PC-3 (cell line): Measurements from ENCODE around the gene DPY30. TPM values are rescaled to one million over a fixed set of nuclear protein-coding genes. Genes with fewer than 3 reads are reported as not detected.
A peak's percentile ranks its signal among the peaks of the same experiment; 100 is the strongest.

Experiments
- ATAC-seq: fragments of 200-7000 bp; cut with Tn5 transposase; 2 replicates; pipeline ENCODE4 v1.9.1; 2020; ENCODE audit warnings: mild to moderate bottlenecking, moderate library complexity
- BruUV-seq: library from RNA; stranded (reverse); fragments of 400-500 nt; replicated peaks from 2 replicates; lab custom pipeline; 2021; lab: Mats Ljungman, UMichigan
- CTCF ChIA-PET: fragments of 300-600 bp; sonication (Branson Sonifier 250); formaldehyde crosslinking; loops from one replicate; lab custom pipeline; 2022; ENCODE audit warnings: antibody characterized with exemption; lab: Charles Lee
- POLR2A ChIA-PET: fragments of 300-600 bp; sonication (Branson Sonifier 250); formaldehyde crosslinking; loops from one replicate; lab custom pipeline; 2022; ENCODE audit warnings: antibody characterized with exemption; ENCODE audit not compliant: unreplicated experiment; lab: Charles Lee
- DNase-seq: peaks from one replicate; pipeline ENCODE4 v3.0.0-alpha.2; 2015
- H2AFZ ChIP-seq: fragments of 300-600 bp; sonication (generic); 2 replicates; pipeline ENCODE4 v1.6.0; 2016; ENCODE audit warnings: antibody characterized with exemption, low read length
- H3F3A ChIP-seq: fragments of 300-600 bp; sonication (generic); one replicate; pipeline ENCODE4 v1.6.0; 2017; ENCODE audit warnings: antibody characterized with exemption, low read length, control low read depth, mild to moderate bottlenecking; ENCODE audit not compliant: unreplicated experiment
- H3K27ac ChIP-seq: fragments of 300-600 bp; sonication (generic); 2 replicates; pipeline ENCODE4 v1.5.1; 2016; ENCODE audit warnings: mild to moderate bottlenecking, low read length
- H3K27me3 ChIP-seq: fragments of 300-600 bp; sonication (generic); 2 replicates; pipeline ENCODE4 v1.6.1; 2016; ENCODE audit warnings: low read length, mixed read lengths
- H3K36me3 ChIP-seq: fragments of 300-600 bp; sonication (generic); 2 replicates; pipeline ENCODE4 v1.6.1; 2016; ENCODE audit warnings: low read depth, mixed run types, low read length, mixed read lengths
- H3K4me1 ChIP-seq: fragments of 300-600 bp; sonication (generic); 2 replicates; pipeline ENCODE4 v1.5.1; 2016; ENCODE audit warnings: low read length; ENCODE audit not compliant: insufficient read depth
- H3K4me2 ChIP-seq: fragments of 300-600 bp; sonication (generic); 2 replicates; pipeline ENCODE4 v1.6.0; 2016; ENCODE audit warnings: low read length
- H3K4me3 ChIP-seq: fragments of 300-600 bp; sonication (generic); 2 replicates; pipeline ENCODE4 v1.5.1; 2016; ENCODE audit warnings: mild to moderate bottlenecking, low read length, mixed read lengths
- H3K79me2 ChIP-seq: fragments of 300-600 bp; sonication (generic); 2 replicates; pipeline ENCODE4 v1.6.1; 2017; ENCODE audit warnings: low read length, mixed read lengths
- H3K9ac ChIP-seq: fragments of 300-600 bp; sonication (generic); 2 replicates; pipeline ENCODE4 v1.6.0; 2016; ENCODE audit warnings: mild to moderate bottlenecking, low read length
- H3K9me2 ChIP-seq: fragments of 300-600 bp; sonication (generic); replicated peaks from 2 replicates; pipeline ENCODE4 v1.6.1; 2016; ENCODE audit warnings: mixed run types, low read length, mixed read lengths
- H3K9me3 ChIP-seq: fragments of 300-600 bp; sonication (generic); 2 replicates; pipeline ENCODE4 v1.6.1; 2016; ENCODE audit warnings: low read length, mixed read lengths
- H4K20me1 ChIP-seq: fragments of 300-600 bp; sonication (generic); 2 replicates; pipeline ENCODE4 v1.6.1; 2016; ENCODE audit warnings: low read length, mixed read lengths
- CTCF ChIP-seq: fragments of 300-600 bp; sonication (generic); conservative IDR thresholded peaks from 2 replicates; pipeline ENCODE4 v1.5.1; 2017; ENCODE audit warnings: antibody characterized with exemption, low read depth, mild to moderate bottlenecking, low read length
- EZH2 ChIP-seq: fragments of 300-600 bp; sonication (generic); IDR thresholded peaks from one replicate; pipeline ENCODE4 v1.6.1; 2017; ENCODE audit warnings: antibody characterized with exemption, mild to moderate bottlenecking, low read length; ENCODE audit not compliant: unreplicated experiment
- EZH2phosphoT487 ChIP-seq: fragments of 300-600 bp; sonication (generic); IDR thresholded peaks from 2 replicates; pipeline ENCODE4 v1.6.1; 2018; ENCODE audit warnings: mild to moderate bottlenecking, antibody characterized with exemption, low read length, borderline replicate concordance
- intact Hi-C: fragments of 100-400 bp; cut with micrococcal nuclease; formaldehyde crosslinking; loops from 2 replicates; pipeline ENCODE4 v1.9.0; 2023
- total RNA-seq: library from RNA; depleted of rRNA; stranded (reverse); fragments of >200 nt; gene quantifications from 2 replicates; pipeline ENCODE4 v1.2.3, GENCODE V29; 2014

Gene DPY30
- total RNA-seq, 1 experiment from 2014 or later = 127 TPM

GRCh38 chr2:32067549-32067948, 27.9 kb upstream of the DPY30 start:
- no TSS peak for BruUV-seq
- Histone ChIP-seq H3K4me2 (no peak overlapping the region), H2AFZ (no peak overlapping the region), H3F3A (no peaks in the 10 kb centered on the region), H3K9me2 (no peaks in the 10 kb centered on the region), H3K27ac (no peak overlapping the region), H3K27me3 (no peaks in the 10 kb centered on the region), H4K20me1 (no peaks in the 10 kb centered on the region), H3K9ac (no peak overlapping the region), H3K9me3 (no peaks in the 10 kb centered on the region), H3K4me3 (no peak overlapping the region), H3K4me1 (peaks cover 13% of the 10 kb centered on the region), H3K79me2 (peaks cover 25% of the 10 kb centered on the region), H3K36me3 (no peaks in the 10 kb centered on the region)
- TF ChIP-seq CTCF (no peak), EZH2 (no peak), EZH2phosphoT487 (no peak)
- no peak for ATAC-seq
- intact Hi-C loops = no loop called here
- ChIA-PET CTCF (no interaction called here), POLR2A (interaction anchor here (0.7 kb wide), 1 partner anchor 131 kb away, joined by 4 read pairs; no protein-coding TSS in a partner anchor)
- DNase-seq = no peak

- Histone ChIP-seq H3K9me3 (no peaks in the 10 kb centered on the region), H3K4me3 (peak overlapping the region; percentile 93), H2AFZ (peak overlapping the region; percentile 87), H3K27me3 (no peaks in the 10 kb centered on the region), H3K9me2 (no peaks in the 10 kb centered on the region), H3K27ac (no peak overlapping the region), H3K79me2 (peaks cover 16% of the 10 kb centered on the region), H3F3A (no peaks in the 10 kb centered on the region), H3K9ac (peak overlapping the region; percentile 69), H3K4me2 (peak overlapping the region; percentile 98), H4K20me1 (no peaks in the 10 kb centered on the region), H3K36me3 (no peaks in the 10 kb centered on the region), H3K4me1 (peaks cover 19% of the 10 kb centered on the region)
- no peak for DNase-seq
- no peak for ATAC-seq
- intact Hi-C loops = no loop called here
- ChIA-PET CTCF (no interaction called here), POLR2A (interaction anchor here (2.5 kb wide), 1 partner anchor 25 kb away, joined by 17 read pairs; the partner anchor contains the start of gene DPY30)
- BruUV-seq = no TSS peak
- TF ChIP-seq EZH2phosphoT487 (no peak), EZH2 (no peak), CTCF (no peak)
These were observed 25.1 kb upstream of the DPY30 start for GRCh38 chr2:32064713-32065112.

GRCh38 chr2:32064021-32064601, 24.5 kb upstream of the DPY30 start:
- peak overlapping the region; percentile 87 for H2AFZ ChIP-seq
- H3K36me3 ChIP-seq = no peaks in the 10 kb centered on the region
- H3K9me3 ChIP-seq = no peaks in the 10 kb centered on the region
- TF ChIP-seq CTCF = no peak
- no peak for TF ChIP-seq EZH2
- no peak for TF ChIP-seq EZH2phosphoT487
- peak overlapping the region; percentile 69 for H3K9ac ChIP-seq
- ChIA-PET CTCF (interaction anchor here (1.3 to 1.6 kb wide), 2 partner anchors 9 to 24 kb away, joined by 5 to 6 read pairs; partner anchors contain the start of gene DPY30), POLR2A (interaction anchor here (2.5 kb wide), 1 partner anchor 25 kb away, joined by 17 read pairs; the partner anchor contains the start of gene DPY30)
- DNase-seq (no peak), ATAC-seq (peak; percentile 2; the same call in 1 of the 2 replicates)
- BruUV-seq = no TSS peak
- no peaks in the 10 kb centered on the region for H3K9me2 ChIP-seq
- H4K20me1 ChIP-seq = no peaks in the 10 kb centered on the region
- H3K27me3 ChIP-seq = no peaks in the 10 kb centered on the region
- H3K4me3 ChIP-seq = peak overlapping the region; percentile 93
- intact Hi-C loops = no loop called here
- peaks cover 19% of the 10 kb centered on the region for H3K4me1 ChIP-seq
- peaks cover 16% of the 10 kb centered on the region for H3K79me2 ChIP-seq
- H3F3A ChIP-seq = no peaks in the 10 kb centered on the region
- peak overlapping the region; percentile 98 for H3K4me2 ChIP-seq
- H3K27ac ChIP-seq = peak overlapping the region; percentile 48; the same call in 1 of the 2 replicates
